WERI-Rb-1 (cell line): Measurements from ENCODE around the gene KNDC1.

ENCODE experiments used
- DNase-seq: peaks from one replicate; pipeline ENCODE4 v3.0.0-alpha.2; 2020
- H3K27ac ChIP-seq: fragments of 250-450 bp; sonication (Bioruptor Pico); 2 replicates; pipeline ENCODE4 v1.5.1; 2020; ENCODE audit warnings: mild to moderate bottlenecking, moderate library complexity
- H3K27me3 ChIP-seq: fragments of 250-450 bp; sonication (Bioruptor Pico); 2 replicates; pipeline ENCODE4 v1.5.1; 2021; ENCODE audit warnings: mild to moderate bottlenecking, low read depth, moderate library complexity; ENCODE audit not compliant: insufficient read depth, severe bottlenecking
- H3K36me3 ChIP-seq: fragments of 250-450 bp; sonication (Bioruptor Pico); 2 replicates; pipeline ENCODE4 v1.5.1; 2020; ENCODE audit warnings: mild to moderate bottlenecking, moderate library complexity
- H3K4me3 ChIP-seq: 2 replicates; pipeline ENCODE4 v1.5.1; 2011; ENCODE audit warnings: low read depth, mild to moderate bottlenecking, control low read depth, low read length
- H3K9me3 ChIP-seq: fragments of 250-450 bp; sonication (Bioruptor Pico); 2 replicates; pipeline ENCODE4 v1.5.1; 2021; ENCODE audit warnings: mild to moderate bottlenecking, moderate library complexity; ENCODE audit not compliant: severe bottlenecking
- TF ChIP-seq, protein P1 (sequence below): IDR thresholded peaks from 2 replicates; pipeline ENCODE4 v1.5.1; 2011; ENCODE audit warnings: low read depth, mild to moderate bottlenecking, control low read depth, inconsistent platforms, low read length

The KNDC1 gene

GRCh38 chr10:133242611-133243356 lies 82.8 kb downstream of the KNDC1 start:
- Histone ChIP-seq H3K9me3 (no peaks in the 10 kb centered on the region), H3K4me3 (no peak overlapping the region), H3K27me3 (no peaks in the 10 kb centered on the region), H3K27ac (no peak overlapping the region), H3K36me3 (no peaks in the 10 kb centered on the region)
- TF ChIP-seq, protein P1, sequence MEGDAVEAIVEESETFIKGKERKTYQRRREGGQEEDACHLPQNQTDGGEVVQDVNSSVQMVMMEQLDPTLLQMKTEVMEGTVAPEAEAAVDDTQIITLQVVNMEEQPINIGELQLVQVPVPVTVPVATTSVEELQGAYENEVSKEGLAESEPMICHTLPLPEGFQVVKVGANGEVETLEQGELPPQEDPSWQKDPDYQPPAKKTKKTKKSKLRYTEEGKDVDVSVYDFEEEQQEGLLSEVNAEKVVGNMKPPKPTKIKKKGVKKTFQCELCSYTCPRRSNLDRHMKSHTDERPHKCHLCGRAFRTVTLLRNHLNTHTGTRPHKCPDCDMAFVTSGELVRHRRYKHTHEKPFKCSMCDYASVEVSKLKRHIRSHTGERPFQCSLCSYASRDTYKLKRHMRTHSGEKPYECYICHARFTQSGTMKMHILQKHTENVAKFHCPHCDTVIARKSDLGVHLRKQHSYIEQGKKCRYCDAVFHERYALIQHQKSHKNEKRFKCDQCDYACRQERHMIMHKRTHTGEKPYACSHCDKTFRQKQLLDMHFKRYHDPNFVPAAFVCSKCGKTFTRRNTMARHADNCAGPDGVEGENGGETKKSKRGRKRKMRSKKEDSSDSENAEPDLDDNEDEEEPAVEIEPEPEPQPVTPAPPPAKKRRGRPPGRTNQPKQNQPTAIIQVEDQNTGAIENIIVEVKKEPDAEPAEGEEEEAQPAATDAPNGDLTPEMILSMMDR: no peak
- DNase-seq: no peak

DNA sequence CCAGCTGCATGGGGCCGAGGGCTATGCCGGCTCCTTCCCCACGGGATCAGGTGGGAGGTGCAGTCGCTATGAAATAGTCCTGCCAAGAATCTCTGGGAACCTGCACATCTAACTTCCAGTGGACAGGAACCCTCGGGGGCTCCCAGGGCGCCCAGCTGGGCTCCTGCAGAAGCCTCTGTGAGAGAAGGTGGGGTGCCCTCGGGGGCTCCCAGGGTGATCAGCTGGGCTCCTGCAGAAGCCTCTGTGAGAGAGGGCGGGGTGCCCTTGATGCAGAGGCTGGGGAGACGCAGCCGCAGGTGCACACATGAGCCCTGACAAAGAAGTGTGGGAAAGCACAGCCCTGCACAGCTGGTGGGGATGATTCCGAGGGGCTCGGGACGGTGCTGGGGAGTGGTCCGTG lies 83.6 kb downstream of the KNDC1 start:
- TF ChIP-seq, protein P1: no peak

GRCh38 chr10:133245439-133246235 lies 85.6 kb downstream of the KNDC1 start:
- no peak overlapping the region for H3K4me3 ChIP-seq
- H3K36me3 ChIP-seq: no peaks in the 10 kb centered on the region
- H3K9me3 ChIP-seq: no peaks in the 10 kb centered on the region
- TF ChIP-seq, protein P1: no peak
- H3K27ac ChIP-seq: peak overlapping the region; percentile 71
- peak; percentile 91 for DNase-seq
- H3K27me3 ChIP-seq: no peaks in the 10 kb centered on the region

More for the DNA sequence above, 83.6 kb downstream of the KNDC1 start:
- Histone ChIP-seq H3K27ac (no peak overlapping the region), H3K27me3 (no peaks in the 10 kb centered on the region), H3K9me3 (no peaks in the 10 kb centered on the region), H3K36me3 (no peaks in the 10 kb centered on the region), H3K4me3 (no peak overlapping the region)
- DNase-seq: no peak

GRCh38 chr10:133246236-133246626 lies 86.2 kb downstream of the KNDC1 start:
- TF ChIP-seq, protein P1: no peak
- H3K36me3 ChIP-seq: no peaks in the 10 kb centered on the region
- H3K4me3 ChIP-seq: no peak overlapping the region

DNA sequence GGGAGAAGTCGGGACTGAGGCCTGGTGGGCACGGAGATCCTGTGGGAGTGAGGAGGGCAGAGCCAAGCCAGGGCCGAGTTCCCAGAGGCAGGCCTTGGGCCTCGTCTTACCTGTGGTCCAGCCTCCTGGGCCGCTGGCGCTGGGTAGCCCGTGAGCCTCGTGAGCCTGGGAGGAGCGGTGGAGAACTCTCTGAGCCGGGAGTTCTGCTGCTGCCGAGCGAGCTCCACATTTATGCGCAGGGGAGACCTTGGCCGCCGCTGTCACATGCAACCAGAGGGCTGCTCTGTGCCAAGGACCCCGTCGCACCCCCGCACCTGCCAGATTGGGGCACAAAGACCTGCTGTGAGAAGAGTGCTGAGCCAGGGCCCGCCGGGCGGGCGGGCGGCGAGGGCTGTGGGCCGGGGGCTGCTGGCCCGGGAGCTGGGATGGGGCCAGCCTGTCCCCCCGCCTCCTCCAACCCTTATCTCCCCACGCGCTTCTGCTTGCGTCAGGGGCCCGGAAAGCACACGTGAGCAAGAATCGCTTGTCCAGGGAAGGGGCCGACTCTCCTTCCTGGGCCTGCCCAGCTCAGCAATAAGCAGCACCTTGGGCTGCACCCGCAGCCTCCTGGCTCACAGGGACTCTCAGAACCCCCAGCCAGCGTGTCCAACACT lies 87.8 kb downstream of the KNDC1 start:
- DNase-seq: no peak
- TF ChIP-seq, protein P1: no peak
- no peaks in the 10 kb centered on the region for H3K9me3 ChIP-seq
- no peaks in the 10 kb centered on the region for H3K27me3 ChIP-seq
- no peaks in the 10 kb centered on the region for H3K36me3 ChIP-seq
- H3K27ac ChIP-seq: no peak overlapping the region
- no peak overlapping the region for H3K4me3 ChIP-seq

More at GRCh38 chr10:133246236-133246626, 86.2 kb downstream of the KNDC1 start:
- no peak for DNase-seq
- H3K27me3 ChIP-seq: no peaks in the 10 kb centered on the region
- peak overlapping the region; percentile 71 for H3K27ac ChIP-seq
- no peaks in the 10 kb centered on the region for H3K9me3 ChIP-seq
